CD4-positive, alpha-beta memory T cell (primary cell): ENCODE data around the gene SHISA3. TPM values are rescaled to one million over a fixed set of nuclear protein-coding genes. Genes with fewer than 3 reads are reported as not detected.

Experiments
- CTCF ChIA-PET: fragments of 350-600 bp; sonication (Branson Sonifier 250); formaldehyde crosslinking; loops from one replicate; lab custom pipeline; 2021; ENCODE audit warnings: inconsistent platforms; ENCODE audit not compliant: partially characterized antibody; lab: Charles Lee
- POLR2A ChIA-PET: fragments of 350-600 bp; sonication (Branson Sonifier 250); formaldehyde crosslinking; loops from one replicate; lab custom pipeline; 2021; ENCODE audit not compliant: partially characterized antibody; lab: Charles Lee
- DNase-seq, 5 donors: peaks; one replicate each; pipeline versions ENCODE4 v3.0.0 to v3.0.0-alpha.2; 2020 to 2022; ENCODE audit warnings: mixed read lengths in 1 of 5
- H3K27ac ChIP-seq: one replicate; pipeline ENCODE4 v1.7.0; 2013; ENCODE audit warnings: low read depth, low read length
- H3K27me3 ChIP-seq: 2 replicates; pipeline ENCODE4 v1.7.0; 2013; ENCODE audit warnings: mild to moderate bottlenecking, low read length, moderate library complexity; ENCODE audit not compliant: insufficient read depth
- H3K36me3 ChIP-seq: 2 replicates; pipeline ENCODE4 v1.7.0; 2013; ENCODE audit warnings: mild to moderate bottlenecking, low read length, moderate library complexity; ENCODE audit not compliant: insufficient read depth
- H3K4me1 ChIP-seq: 2 replicates; pipeline ENCODE4 v1.7.0; 2013; ENCODE audit warnings: mild to moderate bottlenecking, low read length, moderate library complexity; ENCODE audit not compliant: insufficient read depth
- H3K4me3 ChIP-seq, 2 donors: one replicate each; pipeline ENCODE4 v1.7.0; 2013; ENCODE audit warnings: low read length in 2 of 2, mild to moderate bottlenecking in 1 of 2
- H3K9me3 ChIP-seq, 2 donors: one replicate each; pipeline ENCODE4 v1.7.0; 2013; ENCODE audit warnings: low read length in 2 of 2, control low read depth in 1 of 2; ENCODE audit not compliant: control insufficient read depth in 1 of 2
- H3K27ac Mint-ChIP-seq, 7 donors: one replicate each; pipeline ENCODE4 v1.8.0; 2020 to 2021; ENCODE audit warnings: mixed read lengths in 7 of 7, mild to moderate bottlenecking in 6 of 7, inconsistent platforms in 3 of 7, moderate library complexity in 3 of 7
- H3K27me3 Mint-ChIP-seq, 2 donors: one replicate each; pipeline ENCODE4 v1.8.0; 2020 to 2021; ENCODE audit warnings: mixed read lengths in 2 of 2
- H3K36me3 Mint-ChIP-seq, 2 donors: one replicate each; pipeline ENCODE4 v1.8.0; 2020 to 2021; ENCODE audit warnings: mixed read lengths in 2 of 2, inconsistent platforms in 1 of 2, mild to moderate bottlenecking in 1 of 2
- H3K4me1 Mint-ChIP-seq, 4 donors: one replicate each; pipeline ENCODE4 v1.8.0; 2020 to 2021; ENCODE audit warnings: mixed read lengths in 4 of 4, mild to moderate bottlenecking in 1 of 4
- H3K4me3 Mint-ChIP-seq, 8 donors: one replicate each; pipeline ENCODE4 v1.8.0; 2020 to 2021; ENCODE audit warnings: mixed read lengths in 8 of 8, mild to moderate bottlenecking in 7 of 8, moderate library complexity in 6 of 8, inconsistent platforms in 3 of 8
- H3K9me3 Mint-ChIP-seq, 8 donors: one replicate each; pipeline ENCODE4 v1.8.0; 2020 to 2021; ENCODE audit warnings: mixed read lengths in 8 of 8, mild to moderate bottlenecking in 5 of 8, inconsistent platforms in 3 of 8, moderate library complexity in 1 of 8
- intact Hi-C: fragments of 100-400 bp; cut with micrococcal nuclease; formaldehyde crosslinking; loops from one replicate; pipeline ENCODE4 v1.15.1; 2023
- polyA plus RNA-seq, 2 donors: library from polyadenylated mRNA; unstranded; fragments of 300-500 nt; fragmentation: Illumina TruSeq; gene quantifications; one replicate each; pipeline ENCODE4 v1.2.3, GENCODE V29; 2021
- total RNA-seq, 2 experiments: library from RNA; stranded (reverse); gene quantifications; one replicate each; pipeline ENCODE4 v1.2.3, GENCODE V29; 2021

The SHISA3 gene
- total and polyA plus RNA-seq, 4 experiments from 2014 or later, result 0.09 TPM; not detected in 3

GRCh38 chr4:42391981-42392380 lies 5.3 kb upstream of the SHISA3 start:
- Mint-ChIP-seq H3K4me1 (peaks cover 7 to 8% (median 7%) of the 10 kb centered on the region in 4 donors), H3K27me3 (peaks cover 9 to 18% of the 10 kb centered on the region in 2 donors), H3K9me3 (no peaks in the 10 kb centered on the region), H3K36me3 (no peaks in the 10 kb centered on the region), H3K27ac (peak overlapping the region in 1 of 7 donors; percentile 17), H3K4me3 (no peak overlapping the region)
- DNase-seq, result no peak
- ChIA-PET CTCF (no interaction called here), POLR2A (no interaction called here)
- Histone ChIP-seq H3K4me1 (peaks cover 7% of the 10 kb centered on the region), H3K9me3 (no peaks in the 10 kb centered on the region), H3K4me3 (no peak overlapping the region), H3K27ac (no peak overlapping the region), H3K27me3 (peaks cover 14% of the 10 kb centered on the region), H3K36me3 (no peaks in the 10 kb centered on the region)
- intact Hi-C loops, result no loop called here

DNA sequence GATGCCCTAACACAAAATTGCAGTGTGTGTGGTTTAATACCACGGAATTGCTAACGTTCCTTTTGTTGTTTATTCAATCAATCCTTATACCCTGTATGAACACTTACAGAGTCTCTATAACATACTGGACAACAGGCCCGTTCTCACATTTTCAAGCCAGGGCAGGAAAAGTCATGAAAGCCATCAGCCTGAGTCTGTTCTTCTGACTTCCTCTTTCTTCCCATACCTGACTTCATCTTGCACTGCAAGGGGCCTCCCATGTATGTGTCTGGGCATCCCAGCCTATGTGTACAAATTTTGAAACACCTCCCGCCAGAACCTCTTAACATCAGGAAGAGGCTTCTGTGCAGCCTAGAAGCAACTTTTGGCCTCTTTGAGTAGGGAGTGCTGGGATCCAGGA lies 4.9 kb upstream of the SHISA3 start:
- DNase-seq, result no peak
- Mint-ChIP-seq H3K4me1 (peaks cover 7 to 11% (median 9%) of the 10 kb centered on the region in 4 donors), H3K4me3 (no peak overlapping the region), H3K36me3 (no peaks in the 10 kb centered on the region), H3K27me3 (peaks cover 10 to 19% of the 10 kb centered on the region in 2 donors), H3K27ac (no peak overlapping the region), H3K9me3 (no peaks in the 10 kb centered on the region)
- Histone ChIP-seq H3K9me3 (no peaks in the 10 kb centered on the region), H3K27me3 (peaks cover 14% of the 10 kb centered on the region), H3K4me3 (no peak overlapping the region), H3K4me1 (peaks cover 7% of the 10 kb centered on the region), H3K27ac (no peak overlapping the region), H3K36me3 (no peaks in the 10 kb centered on the region)
- CTCF ChIA-PET, result no interaction called here
- POLR2A ChIA-PET, result no interaction called here
- intact Hi-C loops, result no loop called here

- Mint-ChIP-seq H3K27me3 (peaks cover 27 to 43% of the 10 kb centered on the region in 2 donors), H3K4me3 (peak overlapping the region in 1 of 8 donors; percentile 22), H3K9me3 (no peaks in the 10 kb centered on the region), H3K36me3 (no peaks in the 10 kb centered on the region), H3K27ac (no peak overlapping the region), H3K4me1 (peaks cover 14 to 38% (median 26%) of the 10 kb centered on the region in 4 donors)
- Histone ChIP-seq H3K27ac (no peak overlapping the region), H3K27me3 (peaks cover 20% of the 10 kb centered on the region), H3K4me3 (no peak overlapping the region), H3K36me3 (no peaks in the 10 kb centered on the region), H3K9me3 (no peaks in the 10 kb centered on the region), H3K4me1 (peaks cover 23% of the 10 kb centered on the region)
- intact Hi-C loops, result no loop called here
- POLR2A ChIA-PET, result no interaction called here
- CTCF ChIA-PET, result no interaction called here
- no peak for DNase-seq
These were observed 1.7 kb upstream of the SHISA3 start for GRCh38 chr4:42395595-42395994.

- CTCF ChIA-PET, result no interaction called here
- Histone ChIP-seq H3K36me3 (no peaks in the 10 kb centered on the region), H3K4me1 (peaks cover 23% of the 10 kb centered on the region), H3K27ac (no peak overlapping the region), H3K4me3 (peak overlapping the region in 1 of 2 donors; percentile 23), H3K9me3 (no peaks in the 10 kb centered on the region), H3K27me3 (peaks cover 23% of the 10 kb centered on the region)
- Mint-ChIP-seq H3K27me3 (peaks cover 34 to 48% of the 10 kb centered on the region in 2 donors), H3K4me1 (peaks cover 14 to 38% (median 26%) of the 10 kb centered on the region in 4 donors), H3K27ac (no peak overlapping the region), H3K4me3 (peak overlapping the region; percentile 72 to 91 (median 86)), H3K36me3 (no peaks in the 10 kb centered on the region), H3K9me3 (peaks cover 0 to 2% (median 0%) of the 10 kb centered on the region in 8 donors)
- intact Hi-C loops, result no loop called here
- POLR2A ChIA-PET, result no interaction called here
- no peak for DNase-seq
These were observed 932 bp upstream of the SHISA3 start for GRCh38 chr4:42396361-42396751.

DNA sequence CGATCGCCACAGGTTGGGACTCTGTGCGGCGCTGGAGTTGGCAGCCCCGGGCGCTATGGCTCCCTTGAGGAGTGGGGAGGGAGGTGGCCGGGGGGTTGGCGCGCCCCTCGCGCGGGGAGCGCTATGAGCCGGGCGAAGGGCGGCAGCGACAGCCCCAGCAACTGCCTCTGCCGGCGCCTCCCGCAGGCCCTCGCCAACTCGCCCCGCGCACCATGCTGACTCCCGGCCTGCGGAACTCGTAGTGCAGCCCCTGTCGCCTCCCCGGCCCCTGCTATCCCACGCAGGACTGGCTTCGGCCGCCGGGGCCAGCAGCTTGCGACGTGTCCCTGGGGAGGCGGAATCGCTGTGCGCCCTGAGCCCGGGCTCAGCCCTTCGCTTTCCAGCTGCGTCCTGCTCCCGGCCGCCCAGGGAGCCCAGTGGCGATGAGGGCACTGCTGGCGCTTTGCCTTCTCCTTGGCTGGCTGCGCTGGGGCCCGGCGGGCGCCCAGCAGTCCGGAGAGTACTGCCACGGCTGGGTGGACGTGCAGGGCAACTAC lies 415 bp downstream of the SHISA3 start:
- Mint-ChIP-seq H3K4me3 (peak overlapping the region; percentile 14 to 91 (median 86)), H3K27ac (no peak overlapping the region), H3K36me3 (no peaks in the 10 kb centered on the region), H3K27me3 (peaks cover 36 to 51% of the 10 kb centered on the region in 2 donors), H3K9me3 (peaks cover 0 to 2% (median 0%) of the 10 kb centered on the region in 8 donors), H3K4me1 (peaks cover 14 to 38% (median 26%) of the 10 kb centered on the region in 4 donors)
- Histone ChIP-seq H3K36me3 (no peaks in the 10 kb centered on the region), H3K9me3 (no peaks in the 10 kb centered on the region), H3K27ac (no peak overlapping the region), H3K27me3 (peaks cover 23% of the 10 kb centered on the region), H3K4me3 (peak overlapping the region in 1 of 2 donors; percentile 23), H3K4me1 (peaks cover 23% of the 10 kb centered on the region)
- CTCF ChIA-PET, result no interaction called here
- POLR2A ChIA-PET, result no interaction called here
- DNase-seq, result no peak
- intact Hi-C loops, result no loop called here

GRCh38 chr4:42398171-42398870 lies 1.0 kb downstream of the SHISA3 start:
- H3K4me1 Mint-ChIP-seq, result peaks cover 14 to 38% (median 26%) of the 10 kb centered on the region in 4 donors
- POLR2A ChIA-PET, result no interaction called here
- H3K36me3 ChIP-seq, result no peaks in the 10 kb centered on the region
- H3K27ac Mint-ChIP-seq, result no peak overlapping the region
- peaks cover 37 to 51% of the 10 kb centered on the region in 2 donors for H3K27me3 Mint-ChIP-seq
- no peak overlapping the region for H3K4me3 ChIP-seq
- H3K36me3 Mint-ChIP-seq, result no peaks in the 10 kb centered on the region
- peaks cover 23% of the 10 kb centered on the region for H3K4me1 ChIP-seq
- no peaks in the 10 kb centered on the region for H3K9me3 ChIP-seq
- H3K4me3 Mint-ChIP-seq, result peak overlapping the region; percentile 53 to 82 (median 73)
- H3K27me3 ChIP-seq, result peaks cover 23% of the 10 kb centered on the region
- DNase-seq, result peak in 1 of 5 donors; percentile 0
- no peak overlapping the region for H3K27ac ChIP-seq
- H3K9me3 Mint-ChIP-seq, result peaks cover 0 to 2% (median 0%) of the 10 kb centered on the region in 8 donors
- CTCF ChIA-PET, result no interaction called here
- intact Hi-C loops, result no loop called here

DNA sequence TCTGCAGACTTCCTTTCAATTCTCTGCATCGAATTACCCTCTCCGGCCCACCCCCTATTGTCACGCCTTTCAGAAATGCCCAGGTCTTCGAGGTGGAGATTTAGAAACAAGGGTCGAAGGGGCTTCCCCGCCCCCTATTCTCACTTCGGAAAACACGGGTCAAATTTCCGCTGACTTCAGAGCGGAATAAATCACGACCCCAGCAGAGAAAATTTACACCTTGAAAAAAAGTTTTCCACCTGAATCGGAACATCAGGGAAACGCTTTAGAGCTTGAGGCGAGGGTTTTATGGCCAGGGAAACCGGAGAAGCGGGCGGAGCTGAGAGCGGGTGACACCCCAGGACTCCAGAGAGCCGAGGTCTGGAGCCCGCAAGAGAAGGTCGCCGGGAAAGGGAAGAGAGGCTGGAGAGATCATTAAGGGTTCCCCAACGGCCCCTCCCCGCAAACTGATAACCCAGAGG lies 1.6 kb downstream of the SHISA3 start:
- no peak for DNase-seq
- H3K36me3 ChIP-seq, result no peaks in the 10 kb centered on the region
- Mint-ChIP-seq H3K36me3 (no peaks in the 10 kb centered on the region), H3K27me3 (peaks cover 37 to 50% of the 10 kb centered on the region in 2 donors), H3K4me3 (peak overlapping the region; percentile 31 to 82 (median 70)), H3K9me3 (peaks cover 0 to 2% (median 0%) of the 10 kb centered on the region in 8 donors), H3K27ac (no peak overlapping the region), H3K4me1 (peaks cover 14 to 38% (median 26%) of the 10 kb centered on the region in 4 donors)
- H3K4me3 ChIP-seq, result no peak overlapping the region
- intact Hi-C loops, result no loop called here
- H3K27ac ChIP-seq, result no peak overlapping the region
- CTCF ChIA-PET, result no interaction called here
- peaks cover 23% of the 10 kb centered on the region for H3K4me1 ChIP-seq
- peaks cover 23% of the 10 kb centered on the region for H3K27me3 ChIP-seq
- POLR2A ChIA-PET, result no interaction called here
- H3K9me3 ChIP-seq, result no peaks in the 10 kb centered on the region
